Suprapubic skin (tissue), 4 donors: ENCODE data around the gene RUNX2. TPM values are rescaled to one million over a fixed set of nuclear protein-coding genes. Genes with fewer than 3 reads are reported as not detected.

Experiments
- DNase-seq, 2 donors: peaks; one replicate each; pipeline ENCODE4 v3.0.0-alpha.2; 2019; ENCODE audit warnings: low spot score in 2 of 2
- H3K27ac ChIP-seq: fragments of 200-600 bp; sonication (generic); one replicate; pipeline ENCODE4 v1.5.1; 2019
- H3K27me3 ChIP-seq: fragments of 200-600 bp; sonication (generic); one replicate; pipeline ENCODE4 v1.5.1; 2019
- H3K36me3 ChIP-seq: fragments of 200-600 bp; sonication (generic); one replicate; pipeline ENCODE4 v1.5.1; 2019
- H3K4me1 ChIP-seq: fragments of 200-600 bp; sonication (generic); one replicate; pipeline ENCODE4 v1.5.1; 2019
- H3K4me3 ChIP-seq: fragments of 200-600 bp; sonication (generic); one replicate; pipeline ENCODE4 v1.5.1; 2019; ENCODE audit warnings: mild to moderate bottlenecking
- H3K9me3 ChIP-seq: fragments of 200-600 bp; sonication (generic); one replicate; pipeline ENCODE4 v1.5.1; 2019
- CTCF ChIP-seq, 2 donors: fragments of 200-600 bp in 1 of 2; fragments of 450-650 bp in 1 of 2; sonication (generic) in 1 of 2; IDR thresholded peaks; one replicate each; pipeline ENCODE4 v1.5.1; 2016 to 2019; ENCODE audit warnings: antibody characterized with exemption in 2 of 2, mild to moderate bottlenecking in 1 of 2, moderate library complexity in 1 of 2
- EP300 ChIP-seq: sonication (generic); formaldehyde crosslinking; IDR thresholded peaks from one replicate; pipeline ENCODE4 v1.6.1; 2017; ENCODE audit warnings: antibody characterized with exemption
- POLR2A ChIP-seq, 2 donors: fragments of 450-650 bp; IDR thresholded peaks; one replicate each; pipeline ENCODE4 v1.6.1; 2017; ENCODE audit warnings: antibody characterized with exemption in 2 of 2, mild to moderate bottlenecking in 2 of 2, moderate library complexity in 2 of 2
- POLR2AphosphoS5 ChIP-seq, 3 donors: sonication (generic); formaldehyde crosslinking; IDR thresholded peaks; one replicate each; pipeline ENCODE4 v1.6.1; 2017; ENCODE audit warnings: antibody characterized with exemption in 3 of 3
- WGBS: methylation state at CpG from one replicate; pipeline ENCODE4 v1.1.5; 2018; 5-methylcytosine and 5-hydroxymethylcytosine counted together
- total RNA-seq, 4 donors: library from RNA; depleted of rRNA; stranded (reverse); fragments of >200 nt; gene quantifications; one replicate each; pipeline ENCODE4 v1.1.0, GENCODE V29; 2016

The RUNX2 gene
- total RNA-seq, 4 donors from 2014 or later = 2.6 to 5.9 (median 3.1) TPM

GRCh38 chr6:45495429-45496084, 167.4 kb downstream of the RUNX2 start:
- H3K27ac ChIP-seq = no peak overlapping the region
- 76% methylated on average over 3 of the region's 3 CpGs for WGBS

GRCh38 chr6:45496085-45496433, 167.9 kb downstream of the RUNX2 start:
- Histone ChIP-seq H3K4me3 (no peak overlapping the region), H3K36me3 (no peaks in the 10 kb centered on the region), H3K4me1 (no peaks in the 10 kb centered on the region), H3K27me3 (no peaks in the 10 kb centered on the region), H3K9me3 (no peaks in the 10 kb centered on the region), H3K27ac (no peak overlapping the region)
- WGBS = 89% methylated on average over 6 of the region's 6 CpGs
- no peak for TF ChIP-seq EP300
- TF ChIP-seq POLR2A (IDR thresholded peaks at IDR 0.05) = no peak
- no peak for TF ChIP-seq POLR2AphosphoS5 (IDR thresholded peaks at IDR 0.05)
- TF ChIP-seq CTCF (IDR thresholded peaks at IDR 0.05) = no peak
- no peak for DNase-seq

More at GRCh38 chr6:45495429-45496084, 167.4 kb downstream of the RUNX2 start:
- Histone ChIP-seq H3K36me3 (no peaks in the 10 kb centered on the region), H3K27me3 (no peaks in the 10 kb centered on the region), H3K4me3 (no peak overlapping the region), H3K9me3 (no peaks in the 10 kb centered on the region), H3K4me1 (no peaks in the 10 kb centered on the region)
- DNase-seq = no peak
- TF ChIP-seq POLR2AphosphoS5 (IDR thresholded peaks at IDR 0.05) (no peak), POLR2A (IDR thresholded peaks at IDR 0.05) (no peak), CTCF (IDR thresholded peaks at IDR 0.05) (no peak), EP300 (no peak)

- Histone ChIP-seq H3K27ac (no peak overlapping the region), H3K36me3 (no peaks in the 10 kb centered on the region), H3K4me3 (no peak overlapping the region), H3K27me3 (no peaks in the 10 kb centered on the region), H3K9me3 (no peaks in the 10 kb centered on the region), H3K4me1 (no peaks in the 10 kb centered on the region)
- 64% methylated on average over 1 of the region's 1 CpG for WGBS
- no peak for DNase-seq
- no peak for TF ChIP-seq POLR2A (IDR thresholded peaks at IDR 0.05)
- no peak for TF ChIP-seq POLR2AphosphoS5 (IDR thresholded peaks at IDR 0.05)
- no peak for TF ChIP-seq EP300
- TF ChIP-seq CTCF (IDR thresholded peaks at IDR 0.05) = no peak
Observed at GRCh38 chr6:45498591-45498990, 170.5 kb downstream of the RUNX2 start.

GRCh38 chr6:45500924-45501816, 173.0 kb downstream of the RUNX2 start:
- 89% methylated on average over 6 of the region's 6 CpGs for WGBS
- H3K27me3 ChIP-seq = no peaks in the 10 kb centered on the region
- no peak overlapping the region for H3K4me3 ChIP-seq
- H3K36me3 ChIP-seq = no peaks in the 10 kb centered on the region
- H3K9me3 ChIP-seq = no peaks in the 10 kb centered on the region
- no peak for TF ChIP-seq POLR2A (IDR thresholded peaks at IDR 0.05)
- no peak for TF ChIP-seq CTCF (IDR thresholded peaks at IDR 0.05)
- TF ChIP-seq EP300 = no peak
- TF ChIP-seq POLR2AphosphoS5 (IDR thresholded peaks at IDR 0.05) = no peak
- no peak for DNase-seq
- no peak overlapping the region for H3K27ac ChIP-seq
- peaks cover 2% of the 10 kb centered on the region for H3K4me1 ChIP-seq

- DNase-seq = no peak
- WGBS = 74% methylated on average over 6 of the region's 6 CpGs
- TF ChIP-seq CTCF (IDR thresholded peaks at IDR 0.05) = no peak
- H3K4me1 ChIP-seq = peaks cover 2% of the 10 kb centered on the region
- no peaks in the 10 kb centered on the region for H3K36me3 ChIP-seq
- no peak overlapping the region for H3K4me3 ChIP-seq
- no peaks in the 10 kb centered on the region for H3K9me3 ChIP-seq
- H3K27ac ChIP-seq = no peak overlapping the region
- no peaks in the 10 kb centered on the region for H3K27me3 ChIP-seq
Observed at GRCh38 chr6:45502456-45502855, 174.3 kb downstream of the RUNX2 start.
